ENCODE results near the gene NRK. TPM values are rescaled to one million over a fixed set of nuclear protein-coding genes. Genes with fewer than 3 reads are reported as not detected.
"Not testable (repeated sequence)": the region's sequence is repeated elsewhere in the genome, so short reads cannot be mapped to it uniquely, and the experiment has no call there.

Gene NRK
- total and polyA plus RNA-seq, 11 donors, result 0.43 to 5.4 (median 1.9) TPM

GRCh38 chrX:105999294-105999693 is 177.0 kb downstream of the NRK start:
- no peak overlapping the region for H3K27ac ChIP-seq
- no peaks in the 10 kb centered on the region for H3K4me1 ChIP-seq
- intact Hi-C loops (cut with DNase I), result no loop called here
- H3K4me3 ChIP-seq, result no peak overlapping the region
- no peaks in the 10 kb centered on the region for H3K27me3 ChIP-seq
- no peak for DNase-seq
- ATAC-seq, result no peak
- TF ChIP-seq CTCF (IDR thresholded peaks at IDR 0.05), result no peak
- no peak for TF ChIP-seq POLR2A (IDR thresholded peaks at IDR 0.05)
- no peaks in the 10 kb centered on the region for H3K36me3 ChIP-seq
- no peaks in the 10 kb centered on the region for H3K9me3 ChIP-seq
- 31 to 59% (median 47%) methylated on average over 1 of the region's 1 CpG for WGBS, 4 donors

- H3K27me3 ChIP-seq, result no peaks in the 10 kb centered on the region
Measured at GRCh38 chrX:106000203-106000602, 177.9 kb downstream of the NRK start.

GRCh38 chrX:106000609-106001008 is 178.3 kb downstream of the NRK start:
- DNase-seq; H3K36me3 ChIP-seq; H3K27ac ChIP-seq; H3K9me3 ChIP-seq; H3K27me3 ChIP-seq; H3K4me3 ChIP-seq; intact Hi-C loops (cut with DNase I); H3K4me1 ChIP-seq; ATAC-seq: not testable (repeated sequence)
- WGBS, 4 donors, result 65 to 88% (median 76%) methylated on average over 5 of the region's 5 CpGs

More at GRCh38 chrX:106000203-106000602, 177.9 kb downstream of the NRK start:
- ATAC-seq (no peak), DNase-seq (no peak)
- Histone ChIP-seq H3K4me3 (no peak overlapping the region), H3K36me3 (no peaks in the 10 kb centered on the region), H3K27ac (no peak overlapping the region), H3K9me3 (no peaks in the 10 kb centered on the region), H3K4me1 (no peaks in the 10 kb centered on the region)
- TF ChIP-seq CTCF (IDR thresholded peaks at IDR 0.05), result no peak
- TF ChIP-seq POLR2A (IDR thresholded peaks at IDR 0.05), result no peak
- intact Hi-C loops (cut with DNase I), result no loop called here

GRCh38 chrX:106005684-106006083 is 183.3 kb downstream of the NRK start:
- Histone ChIP-seq H3K9me3 (peaks cover 0 to 11% (median 0%) of the 10 kb centered on the region in 12 donors), H3K27ac (no peak overlapping the region)
- WGBS, 4 donors, result 29 to 44% (median 34%) methylated on average over 2 of the region's 2 CpGs

More at GRCh38 chrX:106005684-106006083, 183.3 kb downstream of the NRK start:
- H3K4me1 ChIP-seq, result no peaks in the 10 kb centered on the region
- H3K36me3 ChIP-seq, result no peaks in the 10 kb centered on the region
- H3K4me3 ChIP-seq, result no peak overlapping the region
- DNase-seq, result no peak
- H3K27me3 ChIP-seq, result peaks cover 0 to 6% (median 0%) of the 10 kb centered on the region in 9 donors
- intact Hi-C loops (cut with DNase I), result no loop called here
- TF ChIP-seq CTCF (IDR thresholded peaks at IDR 0.05) (no peak), POLR2A (IDR thresholded peaks at IDR 0.05) (no peak)
- no peak for ATAC-seq
